ENCODE measurements around the gene RPL13A.
A peak's percentile ranks its signal among the peaks of the same experiment; 100 is the strongest.

Gene RPL13A

DNA sequence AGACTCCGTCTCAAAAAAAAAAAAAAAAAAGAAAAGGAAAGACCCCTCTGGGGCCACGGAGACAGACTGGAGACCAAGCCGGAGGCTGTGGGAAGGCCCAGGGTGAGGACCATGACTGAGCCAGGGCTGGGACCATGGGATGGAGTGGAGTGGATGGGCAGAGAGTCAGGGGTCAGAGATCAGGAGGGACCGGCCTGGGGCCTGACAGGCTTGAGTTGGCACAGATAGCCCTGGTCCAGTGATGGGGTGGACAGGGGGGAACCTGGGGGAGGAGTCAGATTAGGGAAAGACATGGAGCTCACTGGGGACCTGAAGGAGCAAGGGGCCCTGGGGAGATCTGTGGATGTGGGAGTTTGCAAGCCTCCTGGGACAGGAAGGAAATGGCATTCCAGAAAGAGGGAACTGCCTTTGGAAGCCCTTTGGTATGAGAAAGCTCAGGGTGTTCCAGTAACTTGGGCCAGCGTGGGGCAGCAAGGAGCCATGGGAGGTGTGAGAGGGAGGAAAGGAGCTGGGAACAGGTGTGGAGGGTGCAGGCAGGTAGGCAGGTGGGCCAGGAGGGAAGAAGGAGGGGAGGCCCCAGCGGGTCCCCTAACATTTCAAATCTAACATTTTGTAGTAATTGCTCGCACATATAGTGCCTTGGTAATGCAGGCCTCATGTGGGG, 6.3 kb upstream of the RPL13A start:
- TF ChIP-seq Cebpa-rat (IDR thresholded peaks at IDR 0.05): no peak

DNA sequence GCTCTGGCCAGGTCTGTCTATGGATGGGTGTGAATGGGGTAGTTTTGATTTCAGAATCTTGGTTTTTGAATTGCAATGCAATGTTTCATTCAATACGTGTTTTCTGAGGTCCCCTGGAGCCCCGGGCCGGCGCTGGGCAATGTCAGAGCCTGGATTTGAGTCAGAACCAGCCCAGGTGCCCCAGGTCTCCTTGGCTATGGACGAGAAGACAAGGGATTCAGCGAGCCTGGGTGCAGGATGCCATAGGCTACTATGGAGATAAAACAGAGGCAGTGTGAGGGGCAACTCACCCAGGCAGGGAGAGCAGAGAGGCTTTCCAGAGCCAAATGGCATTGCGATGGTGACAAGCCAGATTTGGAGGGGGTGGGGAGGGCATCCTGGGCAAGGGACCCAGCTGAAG, 1.2 kb upstream of the RPL13A start:
- TF ChIP-seq Cebpa-rat (IDR thresholded peaks at IDR 0.05): no peak
- Histone ChIP-seq H3K9ac (no peak overlapping the region; a peak in 1 of 22 replicates), H3K4me3 (no peak overlapping the region), H3K4me2 (peak overlapping the region in 3 of 11 experiments; percentile 6 to 46 (median 33); a peak in 1 of 22 replicates), H3K9me3 (replicated peaks in 1 of 11) (peaks cover 0 to 7% (median 0%) of the 10 kb centered on the region in 11 experiments; a peak in 2 of 22 replicates), H3K27ac (peak overlapping the region in 8 of 11 experiments; percentile 72 to 98 (median 94); a peak in 14 of 22 replicates), H3K4me1 (peaks cover 20 to 38% (median 22%) of the 10 kb centered on the region in 10 experiments), H3K36me3 (peaks cover 28 to 35% (median 33%) of the 10 kb centered on the region in 11 experiments), H4K20me1 (peaks cover 33 to 37% (median 35%) of the 10 kb centered on the region in 11 experiments), H3K27me3 (no peaks in the 10 kb centered on the region)

More for the DNA sequence above, 6.3 kb upstream of the RPL13A start:
- peak overlapping the region in 1 of 11 experiments; percentile 11; a peak in 1 of 22 replicates for H3K4me2 ChIP-seq
- no peak overlapping the region; a peak in 1 of 22 replicates for H3K27ac ChIP-seq
- H3K4me3 ChIP-seq: no peak overlapping the region
- no peak overlapping the region; a peak in 2 of 22 replicates for H3K9ac ChIP-seq
- H3K36me3 ChIP-seq: no peaks in the 10 kb centered on the region
- H3K4me1 ChIP-seq: peaks cover 0 to 19% (median 14%) of the 10 kb centered on the region in 10 experiments; a peak in 17 of 20 replicates
- no peaks in the 10 kb centered on the region for H3K9me3 ChIP-seq (replicated peaks in 1 of 11)
- no peaks in the 10 kb centered on the region for H3K27me3 ChIP-seq
- no peaks in the 10 kb centered on the region for H4K20me1 ChIP-seq

DNA sequence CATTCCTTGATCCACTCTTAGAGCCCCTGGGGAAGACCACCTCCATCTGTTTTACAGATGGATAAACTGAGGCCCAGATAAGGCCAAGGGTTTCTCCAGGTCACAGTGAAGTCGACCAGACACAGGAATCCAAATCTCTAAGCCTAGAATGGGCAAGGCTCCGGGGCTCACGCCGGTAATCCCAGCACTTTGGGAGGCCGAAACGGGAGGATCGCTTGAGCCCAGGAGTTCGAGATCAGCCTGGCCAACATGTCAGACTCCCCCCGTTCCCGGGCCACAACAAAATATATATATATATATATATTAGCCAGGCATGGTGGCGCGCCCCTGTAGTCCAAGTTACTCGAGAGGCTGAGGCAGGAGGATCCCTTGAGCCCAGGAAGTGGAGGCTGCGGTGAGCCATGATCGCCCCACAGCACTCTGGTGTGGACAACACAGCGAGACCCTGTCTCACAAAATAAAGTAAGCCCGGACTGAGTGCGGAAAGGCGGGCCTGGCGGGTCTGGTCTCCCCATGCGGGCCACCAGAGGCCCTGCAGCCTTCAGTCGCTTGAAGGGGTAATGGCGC, 615 bp upstream of the RPL13A start:
- Histone ChIP-seq H3K27me3 (no peaks in the 10 kb centered on the region), H3K9ac (peak overlapping the region in 9 of 11 experiments; percentile 41 to 99 (median 98); a peak in 15 of 22 replicates), H3K9me3 (replicated peaks in 1 of 11) (peaks cover 0 to 7% (median 0%) of the 10 kb centered on the region in 11 experiments; a peak in 2 of 22 replicates), H3K36me3 (peaks cover 33 to 41% (median 39%) of the 10 kb centered on the region in 11 experiments), H3K4me2 (peak overlapping the region in 9 of 11 experiments; percentile 6 to 69 (median 32); a peak in 9 of 22 replicates), H3K27ac (peak overlapping the region; percentile 72 to 98 (median 95); a peak in 21 of 22 replicates), H3K4me1 (peaks cover 20 to 36% (median 24%) of the 10 kb centered on the region in 10 experiments), H4K20me1 (peaks cover 38 to 43% (median 41%) of the 10 kb centered on the region in 11 experiments), H3K4me3 (peak overlapping the region in 2 of 10 experiments; percentile 52 to 98; a peak in 4 of 20 replicates)
- TF ChIP-seq Cebpa-rat (IDR thresholded peaks at IDR 0.05): no peak

DNA sequence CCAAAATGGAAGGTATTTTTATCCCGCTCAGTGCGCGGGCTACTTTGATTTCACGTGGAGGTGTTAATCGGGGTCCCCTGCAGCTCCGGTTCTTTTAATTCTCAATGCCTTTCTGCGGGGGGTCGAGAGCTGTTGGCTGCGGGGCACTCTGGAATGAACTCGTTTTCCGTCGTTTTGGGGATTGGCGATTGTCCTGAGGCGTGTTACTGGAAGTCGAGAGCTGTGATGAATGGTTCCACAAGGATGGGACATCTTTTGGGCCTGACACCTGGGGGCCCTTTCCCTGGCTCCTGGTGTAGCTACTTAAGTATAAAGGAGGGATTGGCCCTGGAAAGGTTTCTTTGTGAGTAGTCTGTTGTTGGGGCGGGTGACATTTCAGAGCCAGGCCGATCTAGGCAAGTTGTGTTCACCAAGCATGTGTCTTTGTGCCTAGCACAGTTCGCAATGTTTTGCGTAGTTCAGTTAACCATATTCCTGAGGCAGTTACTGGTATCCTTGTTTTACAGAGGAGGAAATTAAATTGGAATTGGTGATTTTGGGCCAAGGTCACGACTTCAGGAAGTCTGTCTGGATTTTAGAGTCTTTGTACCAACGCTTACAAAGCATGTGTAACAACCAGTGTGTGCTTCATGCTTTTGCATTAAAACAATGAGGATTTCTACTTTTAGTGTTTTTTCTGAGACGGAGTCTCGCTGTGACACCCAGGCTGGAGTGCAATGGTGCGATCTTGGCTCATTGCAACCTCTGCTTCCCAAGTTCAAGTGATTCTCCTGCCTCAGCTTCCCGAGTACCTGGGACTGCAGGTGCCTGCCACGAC, 846 bp downstream of the RPL13A start:
- Histone ChIP-seq H3K9me3 (replicated peaks in 1 of 11) (peaks cover 0 to 7% (median 0%) of the 10 kb centered on the region in 11 experiments; a peak in 2 of 22 replicates), H3K27ac (peak overlapping the region; percentile 90 to 98 (median 95)), H3K4me2 (peak overlapping the region; percentile 79 to 97 (median 93)), H4K20me1 (peaks cover 43 to 57% (median 53%) of the 10 kb centered on the region in 11 experiments), H3K36me3 (peaks cover 48 to 55% (median 53%) of the 10 kb centered on the region in 11 experiments), H3K27me3 (no peaks in the 10 kb centered on the region), H3K4me1 (peaks cover 20 to 49% (median 24%) of the 10 kb centered on the region in 10 experiments), H3K9ac (peak overlapping the region; percentile 93 to 99 (median 97)), H3K4me3 (peak overlapping the region; percentile 89 to 99 (median 96))
- no peak for TF ChIP-seq Cebpa-rat (IDR thresholded peaks at IDR 0.05)

DNA sequence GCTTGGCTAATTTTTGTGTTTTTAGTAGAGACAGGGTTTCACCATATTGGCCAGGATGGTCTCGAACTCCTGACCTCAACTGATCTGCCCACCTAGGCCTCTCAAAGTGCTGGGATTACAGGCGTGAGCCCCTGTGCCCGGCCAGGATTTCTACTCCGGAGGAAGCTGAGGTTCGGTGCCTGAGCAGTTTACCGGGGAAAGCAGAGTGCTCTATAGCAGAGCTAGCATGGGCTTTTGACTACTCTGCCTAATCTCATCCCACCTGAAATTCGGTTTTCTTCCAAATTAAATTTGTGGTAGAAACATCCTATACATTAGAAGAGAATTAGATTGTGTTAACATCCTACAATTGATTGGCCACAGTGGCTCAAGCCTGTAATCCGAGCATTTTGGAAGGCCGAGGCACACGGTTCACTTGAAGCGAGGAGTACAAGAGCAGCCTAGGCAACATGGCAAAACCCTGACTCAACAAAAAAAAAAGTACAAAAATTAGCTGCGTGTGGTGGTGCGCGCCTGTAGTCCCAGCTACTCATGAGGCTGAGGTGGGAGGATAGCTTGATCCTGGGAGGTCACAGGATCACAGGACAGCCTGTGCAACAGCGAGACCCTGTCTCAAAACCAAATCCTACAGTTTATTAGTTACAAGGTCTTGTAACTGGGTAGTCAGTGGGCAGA, 1.6 kb downstream of the RPL13A start:
- Histone ChIP-seq H3K9me3 (replicated peaks in 1 of 11) (peaks cover 0 to 7% (median 0%) of the 10 kb centered on the region in 11 experiments; a peak in 2 of 22 replicates), H3K36me3 (peaks cover 48 to 57% (median 55%) of the 10 kb centered on the region in 11 experiments), H3K27ac (peak overlapping the region; percentile 90 to 98 (median 95)), H3K4me1 (peaks cover 23 to 52% (median 26%) of the 10 kb centered on the region in 10 experiments), H3K27me3 (no peaks in the 10 kb centered on the region), H3K4me2 (peak overlapping the region; percentile 79 to 97 (median 93)), H4K20me1 (peaks cover 43 to 57% (median 53%) of the 10 kb centered on the region in 11 experiments), H3K9ac (peak overlapping the region; percentile 93 to 99 (median 97)), H3K4me3 (peak overlapping the region; percentile 89 to 99 (median 96))
- TF ChIP-seq Cebpa-rat (IDR thresholded peaks at IDR 0.05): no peak

DNA sequence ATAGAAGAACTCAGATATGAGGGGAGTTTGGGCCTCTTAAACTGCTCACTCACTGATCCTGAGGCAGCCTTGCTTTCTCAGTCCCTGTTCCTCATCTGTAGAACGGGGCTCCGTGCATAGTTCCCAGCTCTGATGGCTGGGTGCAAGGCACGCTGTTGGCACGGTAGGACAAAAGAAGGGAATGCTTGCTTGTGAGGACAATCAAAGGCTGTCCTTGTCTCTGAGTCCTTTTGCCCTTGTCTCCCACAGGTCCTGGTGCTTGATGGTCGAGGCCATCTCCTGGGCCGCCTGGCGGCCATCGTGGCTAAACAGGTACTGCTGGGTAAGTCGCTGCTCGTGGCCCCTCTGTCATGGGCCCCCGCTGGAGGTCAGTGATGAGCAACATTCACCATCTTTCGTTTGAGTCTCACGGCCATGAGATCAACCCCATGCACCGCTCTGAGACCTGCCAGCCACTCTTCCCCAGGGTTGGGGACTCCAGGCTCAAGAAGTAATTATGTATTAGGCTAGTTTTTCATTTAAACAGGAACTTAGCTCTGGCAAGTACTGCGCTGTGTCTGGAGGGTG, 2.3 kb downstream of the RPL13A start:
- no peak for TF ChIP-seq Cebpa-rat (IDR thresholded peaks at IDR 0.05)
- Histone ChIP-seq H3K27me3 (no peaks in the 10 kb centered on the region), H3K4me2 (peak overlapping the region; percentile 79 to 97 (median 93)), H3K27ac (peak overlapping the region; percentile 90 to 98 (median 95)), H3K9me3 (replicated peaks in 1 of 11) (peaks cover 0 to 7% (median 0%) of the 10 kb centered on the region in 11 experiments; a peak in 2 of 22 replicates), H3K4me1 (peaks cover 27 to 59% (median 32%) of the 10 kb centered on the region in 10 experiments), H4K20me1 (peaks cover 43 to 57% (median 53%) of the 10 kb centered on the region in 11 experiments), H3K36me3 (peaks cover 48 to 57% (median 55%) of the 10 kb centered on the region in 11 experiments), H3K4me3 (peak overlapping the region; percentile 89 to 99 (median 96)), H3K9ac (peak overlapping the region; percentile 93 to 99 (median 97))

DNA sequence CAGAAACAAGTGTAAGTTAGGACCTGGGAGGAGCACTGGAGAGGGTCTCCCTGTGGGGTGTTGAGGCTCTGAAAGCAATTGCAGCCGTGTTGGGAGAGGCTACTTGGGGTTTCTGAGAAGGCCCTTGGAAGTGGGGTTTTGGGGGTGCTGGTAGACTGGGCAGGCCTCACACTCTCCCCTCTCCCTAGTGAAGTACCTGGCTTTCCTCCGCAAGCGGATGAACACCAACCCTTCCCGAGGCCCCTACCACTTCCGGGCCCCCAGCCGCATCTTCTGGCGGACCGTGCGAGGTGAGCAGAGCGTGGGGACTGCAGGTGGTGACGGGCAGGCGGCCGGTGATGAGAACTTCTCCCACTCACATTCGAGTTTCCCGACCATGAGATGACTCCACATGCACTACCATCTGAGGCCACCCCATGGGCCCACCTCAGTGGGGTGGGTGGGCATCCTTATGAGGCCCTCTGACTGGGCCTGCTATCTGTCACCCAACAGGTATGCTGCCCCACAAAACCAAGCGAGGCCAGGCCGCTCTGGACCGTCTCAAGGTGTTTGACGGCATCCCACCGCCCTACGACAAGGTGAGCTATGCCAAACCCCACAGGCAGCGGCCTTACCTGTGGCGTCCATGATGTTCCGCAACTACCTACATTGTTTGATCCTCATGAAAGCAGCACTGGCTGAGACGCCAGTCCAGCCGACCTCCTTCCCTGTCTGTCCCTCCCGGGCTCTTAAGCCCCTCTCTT, 3.0 kb downstream of the RPL13A start:
- Histone ChIP-seq H3K4me1 (peaks cover 35 to 66% (median 40%) of the 10 kb centered on the region in 10 experiments), H3K27ac (peak overlapping the region in 10 of 11 experiments; percentile 90 to 98 (median 96); a peak in 20 of 22 replicates), H3K9ac (peak overlapping the region; percentile 93 to 99 (median 97)), H3K4me3 (peak overlapping the region; percentile 89 to 99 (median 96); a peak in 19 of 20 replicates), H3K4me2 (peak overlapping the region; percentile 79 to 97 (median 93)), H3K36me3 (peaks cover 48 to 57% (median 55%) of the 10 kb centered on the region in 11 experiments), H4K20me1 (peaks cover 43 to 57% (median 53%) of the 10 kb centered on the region in 11 experiments), H3K27me3 (no peaks in the 10 kb centered on the region), H3K9me3 (replicated peaks in 1 of 11) (peaks cover 0 to 7% (median 0%) of the 10 kb centered on the region in 11 experiments; a peak in 2 of 22 replicates)
- no peak for TF ChIP-seq Cebpa-rat (IDR thresholded peaks at IDR 0.05)
